Sigmoid colon (tissue), 4 donors: ENCODE results near the gene SACM1L.

ENCODE experiments used
- CTCF ChIP-seq, 4 experiments: fragments of 450-650 bp in 3 of 4; fragments of 200-600 bp in 1 of 4; IDR thresholded peaks; one replicate each; pipeline ENCODE4 v1.5.1; 2016 to 2019; ENCODE audit warnings: antibody characterized with exemption in 4 of 4, mild to moderate bottlenecking in 3 of 4, moderate library complexity in 2 of 4
- POLR2AphosphoS5 ChIP-seq, 4 donors: sonication (generic); formaldehyde crosslinking; IDR thresholded peaks; one replicate each; pipeline ENCODE4 v1.6.1; 2017; ENCODE audit warnings: antibody characterized with exemption in 4 of 4

- TF ChIP-seq POLR2AphosphoS5 (IDR thresholded peaks at IDR 0.05) (no peak), CTCF (IDR thresholded peaks at IDR 0.05) (no peak)
These were observed 69.7 kb downstream of the SACM1L start for GRCh38 chr3:45758871-45759270.
